Activated T-cell treated with anti-CD3 and anti-CD28 coated beads, Interleukin-2, amount 50 U/mL, for 72 hours (primary cell): ENCODE measurements around the gene GPSM1. TPM values are rescaled to one million over a fixed set of nuclear protein-coding genes. Genes with fewer than 3 reads are reported as not detected.
A peak's percentile ranks its signal among the peaks of the same experiment; 100 is the strongest.

Experiments used
- ATAC-seq, 2 donors: fragments of 150-1000 bp; cut with Tn5 transposase; replicated peaks in 1 of 2; 2 replicates each; pipeline ENCODE4 v1.10.0; 2021; ENCODE audit warnings: moderate library complexity in 2 of 2, mild to moderate bottlenecking in 1 of 2
- DNase-seq, 2 donors: peaks; one replicate each; pipeline ENCODE4 v3.0.0; 2021 to 2022; ENCODE audit warnings: mixed read lengths in 1 of 2
- H3K27ac Mint-ChIP-seq: one replicate; pipeline ENCODE4 v1.8.0; 2022; ENCODE audit warnings: mild to moderate bottlenecking, moderate library complexity, mixed read lengths
- H3K27me3 Mint-ChIP-seq: one replicate; pipeline ENCODE4 v1.8.0; 2022; ENCODE audit warnings: low read depth, mixed read lengths
- H3K36me3 Mint-ChIP-seq, 2 donors: one replicate each; pipeline ENCODE4 v1.8.0; 2022; ENCODE audit warnings: mixed read lengths in 2 of 2, mild to moderate bottlenecking in 1 of 2; ENCODE audit not compliant: insufficient read depth in 2 of 2
- H3K4me1 Mint-ChIP-seq: one replicate; pipeline ENCODE4 v1.8.0; 2022; ENCODE audit warnings: low read depth, mixed read lengths
- H3K4me3 Mint-ChIP-seq, 2 donors: one replicate each; pipeline ENCODE4 v1.8.0; 2022; ENCODE audit warnings: mild to moderate bottlenecking in 2 of 2, mixed read lengths in 2 of 2, moderate library complexity in 2 of 2
- H3K9me3 Mint-ChIP-seq, 2 donors: one replicate each; pipeline ENCODE4 v1.8.0; 2022; ENCODE audit warnings: mixed read lengths in 2 of 2
- total RNA-seq, 2 donors: library from RNA; stranded (reverse); gene quantifications; one replicate each; pipeline ENCODE4 v1.2.3, GENCODE V29; 2022

The GPSM1 gene
- total RNA-seq, 2 donors from 2014 or later = 11.6 to 12.3 TPM

- DNase-seq (no peak), ATAC-seq (no peak)
- no peaks in the 10 kb centered on the region for H3K9me3 Mint-ChIP-seq
- H3K4me1 Mint-ChIP-seq = no peaks in the 10 kb centered on the region
- no peaks in the 10 kb centered on the region for H3K27me3 Mint-ChIP-seq
- H3K36me3 Mint-ChIP-seq = no peaks in the 10 kb centered on the region
- no peak overlapping the region for H3K27ac Mint-ChIP-seq
- no peak overlapping the region for H3K4me3 Mint-ChIP-seq
Observed at GRCh38 chr9:136358016-136358415, 30.7 kb downstream of the GPSM1 start.

GRCh38 chr9:136358888-136359287 is 31.5 kb downstream of the GPSM1 start:
- H3K27me3 Mint-ChIP-seq = no peaks in the 10 kb centered on the region
- ATAC-seq = no peak

GRCh38 chr9:136359774-136360718 is 32.7 kb downstream of the GPSM1 start:
- no peak overlapping the region for H3K27ac Mint-ChIP-seq
- no peak for DNase-seq
- H3K4me1 Mint-ChIP-seq = no peaks in the 10 kb centered on the region
- no peaks in the 10 kb centered on the region for H3K36me3 Mint-ChIP-seq
- H3K27me3 Mint-ChIP-seq = no peaks in the 10 kb centered on the region
- ATAC-seq = no peak
- H3K9me3 Mint-ChIP-seq = no peaks in the 10 kb centered on the region
- H3K4me3 Mint-ChIP-seq = no peak overlapping the region

More at GRCh38 chr9:136358888-136359287, 31.5 kb downstream of the GPSM1 start:
- H3K27ac Mint-ChIP-seq = no peak overlapping the region
- no peaks in the 10 kb centered on the region for H3K4me1 Mint-ChIP-seq
- H3K4me3 Mint-ChIP-seq = no peak overlapping the region
- no peak for DNase-seq
- no peaks in the 10 kb centered on the region for H3K9me3 Mint-ChIP-seq
- no peaks in the 10 kb centered on the region for H3K36me3 Mint-ChIP-seq

- Mint-ChIP-seq H3K27me3 (no peaks in the 10 kb centered on the region), H3K9me3 (no peaks in the 10 kb centered on the region), H3K36me3 (no peaks in the 10 kb centered on the region), H3K4me1 (no peaks in the 10 kb centered on the region), H3K4me3 (no peak overlapping the region), H3K27ac (no peak overlapping the region)
- DNase-seq = no peak
- no peak for ATAC-seq
Observed at GRCh38 chr9:136361047-136361753, 33.9 kb downstream of the GPSM1 start.

- no peaks in the 10 kb centered on the region for H3K27me3 Mint-ChIP-seq
- H3K36me3 Mint-ChIP-seq = no peaks in the 10 kb centered on the region
- no peak overlapping the region for H3K4me3 Mint-ChIP-seq
- no peaks in the 10 kb centered on the region for H3K9me3 Mint-ChIP-seq
- H3K4me1 Mint-ChIP-seq = no peaks in the 10 kb centered on the region
- DNase-seq = no peak
- H3K27ac Mint-ChIP-seq = no peak overlapping the region
- no peak for ATAC-seq
Observed at GRCh38 chr9:136361754-136362449, 34.6 kb downstream of the GPSM1 start.

GRCh38 chr9:136362450-136362784 is 35.1 kb downstream of the GPSM1 start:
- Mint-ChIP-seq H3K36me3 (no peaks in the 10 kb centered on the region), H3K9me3 (no peaks in the 10 kb centered on the region), H3K27me3 (no peaks in the 10 kb centered on the region), H3K4me3 (peak overlapping the region in 1 of 2 donors; percentile 84), H3K27ac (no peak overlapping the region), H3K4me1 (no peaks in the 10 kb centered on the region)
- no peak for DNase-seq
- ATAC-seq = no peak

- H3K27ac Mint-ChIP-seq = peak within 1 kb of the TSS; percentile 63
- no peaks in the 10 kb centered on the region for H3K4me1 Mint-ChIP-seq
- no peaks in the 10 kb centered on the region for H3K9me3 Mint-ChIP-seq
- ATAC-seq = peak; percentile 88 to 90
- H3K4me3 Mint-ChIP-seq = peak within 1 kb of the TSS; percentile 84 to 87
- H3K36me3 Mint-ChIP-seq = no peaks in the 10 kb centered on the region
- peak; percentile 95 to 97 for DNase-seq
- H3K27me3 Mint-ChIP-seq = no peaks in the 10 kb centered on the region
Observed at GRCh38 chr9:136363106-136363948, 36.0 kb downstream of the GPSM1 start, which contains the start of gene DNLZ. Gene DNLZ, minus strand, starts transcription at chr9:136363744. Its CDS starts 30 bp downstream, at chr9:136363714.

GRCh38 chr9:136363949-136364748 is 36.8 kb downstream of the GPSM1 start:
- ATAC-seq = no peak
- Mint-ChIP-seq H3K4me1 (no peaks in the 10 kb centered on the region), H3K4me3 (peak overlapping the region; percentile 32 to 61), H3K27me3 (no peaks in the 10 kb centered on the region), H3K27ac (no peak overlapping the region), H3K36me3 (no peaks in the 10 kb centered on the region), H3K9me3 (no peaks in the 10 kb centered on the region)
- DNase-seq = no peak

GRCh38 chr9:136364942-136365774 is 37.8 kb downstream of the GPSM1 start:
- H3K27me3 Mint-ChIP-seq = no peaks in the 10 kb centered on the region
- H3K27ac Mint-ChIP-seq = no peak overlapping the region
- H3K9me3 Mint-ChIP-seq = no peaks in the 10 kb centered on the region
- no peak for ATAC-seq
- no peak overlapping the region for H3K4me3 Mint-ChIP-seq
- H3K36me3 Mint-ChIP-seq = no peaks in the 10 kb centered on the region
- no peaks in the 10 kb centered on the region for H3K4me1 Mint-ChIP-seq
- DNase-seq = no peak

- H3K4me1 Mint-ChIP-seq = no peaks in the 10 kb centered on the region
- no peaks in the 10 kb centered on the region for H3K9me3 Mint-ChIP-seq
- H3K27me3 Mint-ChIP-seq = no peaks in the 10 kb centered on the region
- H3K27ac Mint-ChIP-seq = no peak overlapping the region
- DNase-seq = no peak
- no peak for ATAC-seq
- H3K4me3 Mint-ChIP-seq = no peak overlapping the region
- H3K36me3 Mint-ChIP-seq = no peaks in the 10 kb centered on the region
Observed at GRCh38 chr9:136365775-136366222, 38.5 kb downstream of the GPSM1 start.

GRCh38 chr9:136366826-136367225 is 39.5 kb downstream of the GPSM1 start:
- no peaks in the 10 kb centered on the region for H3K9me3 Mint-ChIP-seq
- no peak overlapping the region for H3K4me3 Mint-ChIP-seq
- H3K27me3 Mint-ChIP-seq = no peaks in the 10 kb centered on the region
- no peak overlapping the region for H3K27ac Mint-ChIP-seq
- no peak for ATAC-seq
- DNase-seq = no peak
- no peaks in the 10 kb centered on the region for H3K4me1 Mint-ChIP-seq
- H3K36me3 Mint-ChIP-seq = no peaks in the 10 kb centered on the region
